ENCODE measurements around the gene NCAM1.

GRCh38 chr11:112946866-112947265 is 14.4 kb upstream of the NCAM1 start:
- TF ChIP-seq POLR2AphosphoS5 (IDR thresholded peaks at IDR 0.05) (no peak), CTCF (IDR thresholded peaks at IDR 0.05) (no peak), POLR2A (IDR thresholded peaks at IDR 0.05) (no peak), EP300 (IDR thresholded peaks at IDR 0.05) (no peak)

Data from sigmoid colon (tissue), 4 donors.